Osteocyte (in vitro differentiated cells): ENCODE measurements around the gene WDR33. TPM values are rescaled to one million over a fixed set of nuclear protein-coding genes. Genes with fewer than 3 reads are reported as not detected.
A peak's percentile ranks its signal among the peaks of the same experiment; 100 is the strongest.

ENCODE experiments used
- DNase-seq: peaks from one replicate; pipeline ENCODE4 v3.0.0; 2021; ENCODE audit warnings: mixed read lengths; ENCODE audit not compliant: unreplicated experiment; ENCODE audit errors: extremely low spot score
- H3K27ac Mint-ChIP-seq: one replicate; pipeline ENCODE4 v1.8.0; 2021; ENCODE audit warnings: mild to moderate bottlenecking, mixed read lengths; ENCODE audit not compliant: unreplicated experiment
- H3K27me3 Mint-ChIP-seq: one replicate; pipeline ENCODE4 v1.8.0; 2021; ENCODE audit warnings: mixed read lengths; ENCODE audit not compliant: unreplicated experiment
- H3K36me3 Mint-ChIP-seq: one replicate; pipeline ENCODE4 v1.8.0; 2021; ENCODE audit warnings: mixed read lengths; ENCODE audit not compliant: unreplicated experiment
- H3K4me1 Mint-ChIP-seq: one replicate; pipeline ENCODE4 v1.8.0; 2021; ENCODE audit warnings: mixed read lengths; ENCODE audit not compliant: unreplicated experiment
- H3K4me3 Mint-ChIP-seq: one replicate; pipeline ENCODE4 v1.8.0; 2021; ENCODE audit warnings: mild to moderate bottlenecking, moderate library complexity, mixed read lengths; ENCODE audit not compliant: unreplicated experiment
- H3K9me3 Mint-ChIP-seq: one replicate; pipeline ENCODE4 v1.8.0; 2021; ENCODE audit warnings: mixed read lengths; ENCODE audit not compliant: unreplicated experiment
- CTCF ChIP-seq: fragments of 200-600 bp; sonication (generic); IDR thresholded peaks from 2 replicates; pipeline ENCODE4 v1.5.0; 2021; ENCODE audit warnings: antibody characterized with exemption, mild to moderate bottlenecking, moderate library complexity
- total RNA-seq: library from RNA; stranded (reverse); gene quantifications from 2 replicates; pipeline ENCODE4 v1.2.1, GENCODE V29; 2021

The WDR33 gene
- total RNA-seq, 1 donor from 2014 or later = 43.3 TPM

GRCh38 chr2:127679680-127680361, 131.2 kb downstream of the WDR33 start:
- DNase-seq = no peak
- H3K27me3 Mint-ChIP-seq = no peaks in the 10 kb centered on the region
- no peak overlapping the region for H3K4me3 Mint-ChIP-seq
- no peaks in the 10 kb centered on the region for H3K9me3 Mint-ChIP-seq
- no peak for TF ChIP-seq CTCF
- H3K4me1 Mint-ChIP-seq = peaks cover 39% of the 10 kb centered on the region
- no peaks in the 10 kb centered on the region for H3K36me3 Mint-ChIP-seq
- H3K27ac Mint-ChIP-seq = no peak overlapping the region

- H3K36me3 Mint-ChIP-seq = no peaks in the 10 kb centered on the region
- no peaks in the 10 kb centered on the region for H3K27me3 Mint-ChIP-seq
- no peak for TF ChIP-seq CTCF
- no peaks in the 10 kb centered on the region for H3K9me3 Mint-ChIP-seq
- H3K4me3 Mint-ChIP-seq = no peak overlapping the region
- H3K4me1 Mint-ChIP-seq = peaks cover 41% of the 10 kb centered on the region
- no peak for DNase-seq
- H3K27ac Mint-ChIP-seq = no peak overlapping the region
Measured at GRCh38 chr2:127678991-127679390, 132.0 kb downstream of the WDR33 start.

- Mint-ChIP-seq H3K27me3 (no peaks in the 10 kb centered on the region), H3K9me3 (no peaks in the 10 kb centered on the region), H3K27ac (no peak overlapping the region), H3K4me1 (peaks cover 41% of the 10 kb centered on the region), H3K4me3 (no peak overlapping the region), H3K36me3 (no peaks in the 10 kb centered on the region)
- no peak for TF ChIP-seq CTCF
- no peak for DNase-seq
Measured at GRCh38 chr2:127678531-127678930, 132.4 kb downstream of the WDR33 start.

- Mint-ChIP-seq H3K4me3 (no peak overlapping the region), H3K36me3 (no peaks in the 10 kb centered on the region), H3K27me3 (no peaks in the 10 kb centered on the region), H3K4me1 (peaks cover 43% of the 10 kb centered on the region), H3K27ac (no peak overlapping the region), H3K9me3 (no peaks in the 10 kb centered on the region)
- TF ChIP-seq CTCF = no peak
- no peak for DNase-seq
Measured at GRCh38 chr2:127676906-127677305, 134.1 kb downstream of the WDR33 start.

- peak; percentile 35 for TF ChIP-seq CTCF
- H3K9me3 Mint-ChIP-seq = no peaks in the 10 kb centered on the region
- peak within 1 kb of the TSS; percentile 89 for H3K27ac Mint-ChIP-seq
Measured at GRCh38 chr2:127675331-127676261, 135.4 kb downstream of the WDR33 start, which contains the start of gene LIMS2. LIMS2 (minus strand) TSS chr2:127675530; CDS start chr2:127675024, 506 bp downstream.

More at GRCh38 chr2:127675331-127676261, 135.4 kb downstream of the WDR33 start, which contains the start of gene LIMS2:
- Mint-ChIP-seq H3K4me3 (peak within 1 kb of the TSS; percentile 81), H3K4me1 (peaks cover 41% of the 10 kb centered on the region), H3K27me3 (no peaks in the 10 kb centered on the region), H3K36me3 (no peaks in the 10 kb centered on the region)
- DNase-seq = peak; percentile 88
